CD8-positive, alpha-beta memory T cell (primary cell): ENCODE results near the gene LINC00305. TPM values are rescaled to one million over a fixed set of nuclear protein-coding genes. Genes with fewer than 3 reads are reported as not detected.
A peak's percentile ranks its signal among the peaks of the same experiment; 100 is the strongest.

Source experiments
- CTCF ChIA-PET: fragments of 350-600 bp; sonication (Branson Sonifier 250); formaldehyde crosslinking; loops from one replicate; lab custom pipeline; 2021; ENCODE audit warnings: antibody characterized with exemption; lab: Charles Lee
- POLR2A ChIA-PET: fragments of 350-600 bp; sonication (Branson Sonifier 250); formaldehyde crosslinking; loops from one replicate; lab custom pipeline; 2021; ENCODE audit warnings: antibody characterized with exemption; lab: Charles Lee
- DNase-seq, 5 donors: peaks; one replicate each; pipeline versions ENCODE4 v3.0.0 to v3.0.0-alpha.2; 2020 to 2022; ENCODE audit warnings: mixed read lengths in 1 of 5
- H3K27ac ChIP-seq: one replicate; pipeline ENCODE4 v1.7.0; 2013; ENCODE audit warnings: low read depth, mild to moderate bottlenecking, low read length, moderate library complexity
- H3K27me3 ChIP-seq: 2 replicates; pipeline ENCODE4 v1.7.0; 2013; ENCODE audit warnings: low read length, mild to moderate bottlenecking; ENCODE audit not compliant: insufficient read depth, poor library complexity, severe bottlenecking
- H3K36me3 ChIP-seq: 2 replicates; pipeline ENCODE4 v1.7.0; 2013; ENCODE audit warnings: mild to moderate bottlenecking, low read length, moderate library complexity; ENCODE audit not compliant: insufficient read depth
- H3K4me1 ChIP-seq: 2 replicates; pipeline ENCODE4 v1.7.0; 2013; ENCODE audit warnings: mild to moderate bottlenecking, low read length, moderate library complexity; ENCODE audit not compliant: insufficient read depth
- H3K4me3 ChIP-seq: 2 replicates; pipeline ENCODE4 v1.7.0; 2013; ENCODE audit warnings: mild to moderate bottlenecking, low read length
- H3K9me3 ChIP-seq: 2 replicates; pipeline ENCODE4 v1.7.0; 2013; ENCODE audit warnings: mild to moderate bottlenecking, low read length
- H3K27ac Mint-ChIP-seq, 8 donors: one replicate each; pipeline ENCODE4 v1.8.0; 2020 to 2021; ENCODE audit warnings: mixed read lengths in 8 of 8, mild to moderate bottlenecking in 6 of 8, inconsistent platforms in 3 of 8, moderate library complexity in 3 of 8
- H3K27me3 Mint-ChIP-seq, 2 donors: one replicate each; pipeline ENCODE4 v1.8.0; 2020 to 2021; ENCODE audit warnings: mixed read lengths in 2 of 2, mild to moderate bottlenecking in 1 of 2, moderate library complexity in 1 of 2
- H3K36me3 Mint-ChIP-seq, 3 donors: one replicate each; pipeline ENCODE4 v1.8.0; 2020 to 2021; ENCODE audit warnings: mixed read lengths in 3 of 3, inconsistent platforms in 1 of 3, mild to moderate bottlenecking in 1 of 3
- H3K4me1 Mint-ChIP-seq, 3 donors: one replicate each; pipeline ENCODE4 v1.8.0; 2020 to 2021; ENCODE audit warnings: mixed read lengths in 3 of 3, inconsistent platforms in 1 of 3, mild to moderate bottlenecking in 1 of 3
- H3K4me3 Mint-ChIP-seq, 7 donors: one replicate each; pipeline ENCODE4 v1.8.0; 2020 to 2021; ENCODE audit warnings: mixed read lengths in 7 of 7, mild to moderate bottlenecking in 6 of 7, moderate library complexity in 4 of 7, inconsistent platforms in 2 of 7
- H3K9me3 Mint-ChIP-seq, 5 donors: one replicate each; pipeline ENCODE4 v1.8.0; 2020 to 2022; ENCODE audit warnings: mixed read lengths in 5 of 5, mild to moderate bottlenecking in 3 of 5, moderate library complexity in 2 of 5, inconsistent platforms in 1 of 5
- polyA plus RNA-seq: library from polyadenylated mRNA; unstranded; fragments of 300-500 nt; fragmentation: Illumina TruSeq; gene quantifications from one replicate; pipeline ENCODE4 v1.2.3, GENCODE V29; 2021
- total RNA-seq, 2 experiments: library from RNA; stranded (reverse); gene quantifications; one replicate each; pipeline ENCODE4 v1.2.3, GENCODE V29; 2021

The LINC00305 gene
- total RNA-seq (not detected), polyA plus RNA-seq (not detected)

GRCh38 chr18:64148988-64149387, at the start of gene LINC00305:
Gene LINC00305 (minus strand): TSS chr18:64149088.
- ChIA-PET CTCF (no interaction called here), POLR2A (no interaction called here)
- H3K4me1 Mint-ChIP-seq, result no peaks in the 10 kb centered on the region
- H3K27ac Mint-ChIP-seq, result no peak within 1 kb of the TSS
- H3K9me3 Mint-ChIP-seq, result peaks cover 0 to under 1% (median 0%) of the 10 kb centered on the region in 5 donors
- no peak within 1 kb of the TSS for H3K27ac ChIP-seq
- H3K4me3 Mint-ChIP-seq, result no peak within 1 kb of the TSS
- H3K4me1 ChIP-seq, result no peaks in the 10 kb centered on the region
- H3K27me3 Mint-ChIP-seq, result no peaks in the 10 kb centered on the region
- no peaks in the 10 kb centered on the region for H3K27me3 ChIP-seq
- H3K9me3 ChIP-seq, result no peaks in the 10 kb centered on the region
- H3K36me3 Mint-ChIP-seq, result no peaks in the 10 kb centered on the region
- no peak within 1 kb of the TSS for H3K4me3 ChIP-seq
- no peaks in the 10 kb centered on the region for H3K36me3 ChIP-seq
- DNase-seq, result no peak

GRCh38 chr18:64191069-64191468, 42.2 kb upstream of the LINC00305 start:
- no peak overlapping the region for H3K27ac Mint-ChIP-seq
- Histone ChIP-seq H3K4me3 (no peak overlapping the region), H3K4me1 (no peaks in the 10 kb centered on the region), H3K27me3 (no peaks in the 10 kb centered on the region), H3K9me3 (no peaks in the 10 kb centered on the region), H3K36me3 (no peaks in the 10 kb centered on the region), H3K27ac (no peak overlapping the region)
- H3K27me3 Mint-ChIP-seq, result no peaks in the 10 kb centered on the region
- H3K36me3 Mint-ChIP-seq, result no peaks in the 10 kb centered on the region
- CTCF ChIA-PET, result no interaction called here
- H3K4me3 Mint-ChIP-seq, result peak overlapping the region in 1 of 7 donors; percentile 62
- POLR2A ChIA-PET, result no interaction called here
- no peaks in the 10 kb centered on the region for H3K4me1 Mint-ChIP-seq
- no peak for DNase-seq
- H3K9me3 Mint-ChIP-seq, result peaks cover 0 to 2% (median 0%) of the 10 kb centered on the region in 5 donors

DNA sequence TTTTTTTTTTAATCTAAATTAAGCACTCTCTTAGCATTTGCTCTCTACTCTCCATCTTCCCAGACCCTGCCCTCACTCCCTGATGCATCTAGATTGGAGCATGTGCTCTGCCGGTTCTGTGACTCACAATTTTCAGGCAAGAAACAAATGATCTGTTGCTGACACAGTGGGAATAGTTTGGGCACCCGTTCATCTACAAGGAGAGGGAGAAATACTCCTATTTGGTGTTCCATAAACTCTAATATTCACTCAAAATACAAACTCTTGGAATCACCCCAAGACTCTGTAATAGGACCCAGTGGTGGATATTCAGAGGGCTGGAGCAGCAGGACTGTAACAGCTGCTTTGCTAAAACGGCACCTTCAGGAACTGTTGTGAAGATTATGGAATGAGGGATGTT, 37.1 kb upstream of the LINC00305 start:
- H3K4me3 Mint-ChIP-seq, result no peak overlapping the region
- no peaks in the 10 kb centered on the region for H3K27me3 ChIP-seq
- ChIA-PET CTCF (no interaction called here), POLR2A (no interaction called here)
- H3K27ac ChIP-seq, result no peak overlapping the region
- no peak overlapping the region for H3K4me3 ChIP-seq
- DNase-seq, result no peak
- no peaks in the 10 kb centered on the region for H3K4me1 ChIP-seq
- H3K27me3 Mint-ChIP-seq, result peaks cover 0 to 4% of the 10 kb centered on the region in 2 donors
- H3K27ac Mint-ChIP-seq, result no peak overlapping the region
- no peaks in the 10 kb centered on the region for H3K36me3 ChIP-seq
- no peaks in the 10 kb centered on the region for H3K4me1 Mint-ChIP-seq
- peaks cover 0 to 2% (median 2%) of the 10 kb centered on the region in 5 donors for H3K9me3 Mint-ChIP-seq
- no peaks in the 10 kb centered on the region for H3K36me3 Mint-ChIP-seq
- H3K9me3 ChIP-seq, result no peaks in the 10 kb centered on the region

- no peak overlapping the region for H3K4me3 ChIP-seq
- no peaks in the 10 kb centered on the region for H3K27me3 ChIP-seq
- no peaks in the 10 kb centered on the region for H3K4me1 Mint-ChIP-seq
- H3K36me3 ChIP-seq, result no peaks in the 10 kb centered on the region
- no peak overlapping the region for H3K27ac ChIP-seq
- H3K27me3 Mint-ChIP-seq, result peaks cover 0 to 4% of the 10 kb centered on the region in 2 donors
- peaks cover 0 to 2% (median 2%) of the 10 kb centered on the region in 5 donors for H3K9me3 Mint-ChIP-seq
- DNase-seq, result no peak
- no peaks in the 10 kb centered on the region for H3K4me1 ChIP-seq
- no peaks in the 10 kb centered on the region for H3K9me3 ChIP-seq
- ChIA-PET CTCF (no interaction called here), POLR2A (no interaction called here)
- no peak overlapping the region for H3K4me3 Mint-ChIP-seq
- H3K36me3 Mint-ChIP-seq, result no peaks in the 10 kb centered on the region
- H3K27ac Mint-ChIP-seq, result no peak overlapping the region
These were observed 34.8 kb upstream of the LINC00305 start for GRCh38 chr18:64183665-64184064.

- H3K36me3 Mint-ChIP-seq, result no peaks in the 10 kb centered on the region
- no peak overlapping the region for H3K4me3 Mint-ChIP-seq
- H3K9me3 ChIP-seq, result no peaks in the 10 kb centered on the region
- H3K4me1 ChIP-seq, result no peaks in the 10 kb centered on the region
- ChIA-PET CTCF (no interaction called here), POLR2A (no interaction called here)
- H3K27ac ChIP-seq, result no peak overlapping the region
- no peak overlapping the region for H3K27ac Mint-ChIP-seq
- H3K4me1 Mint-ChIP-seq, result no peaks in the 10 kb centered on the region
- no peak for DNase-seq
- no peak overlapping the region for H3K4me3 ChIP-seq
- H3K36me3 ChIP-seq, result no peaks in the 10 kb centered on the region
- H3K27me3 ChIP-seq, result no peaks in the 10 kb centered on the region
- H3K27me3 Mint-ChIP-seq, result peaks cover 0 to 5% of the 10 kb centered on the region in 2 donors
- H3K9me3 Mint-ChIP-seq, result peaks cover 0 to 4% (median 2%) of the 10 kb centered on the region in 5 donors
These were observed 31.7 kb upstream of the LINC00305 start for GRCh38 chr18:64180617-64181016.

GRCh38 chr18:64180171-64180570, 31.3 kb upstream of the LINC00305 start:
- Histone ChIP-seq H3K4me1 (no peaks in the 10 kb centered on the region), H3K4me3 (no peak overlapping the region), H3K36me3 (no peaks in the 10 kb centered on the region), H3K9me3 (no peaks in the 10 kb centered on the region), H3K27ac (no peak overlapping the region), H3K27me3 (no peaks in the 10 kb centered on the region)
- peaks cover 0 to 4% (median 2%) of the 10 kb centered on the region in 5 donors for H3K9me3 Mint-ChIP-seq
- POLR2A ChIA-PET, result no interaction called here
- no peaks in the 10 kb centered on the region for H3K36me3 Mint-ChIP-seq
- peaks cover 0 to 4% of the 10 kb centered on the region in 2 donors for H3K27me3 Mint-ChIP-seq
- CTCF ChIA-PET, result no interaction called here
- no peak overlapping the region for H3K27ac Mint-ChIP-seq
- H3K4me1 Mint-ChIP-seq, result no peaks in the 10 kb centered on the region
- no peak overlapping the region for H3K4me3 Mint-ChIP-seq
- DNase-seq, result no peak

DNA sequence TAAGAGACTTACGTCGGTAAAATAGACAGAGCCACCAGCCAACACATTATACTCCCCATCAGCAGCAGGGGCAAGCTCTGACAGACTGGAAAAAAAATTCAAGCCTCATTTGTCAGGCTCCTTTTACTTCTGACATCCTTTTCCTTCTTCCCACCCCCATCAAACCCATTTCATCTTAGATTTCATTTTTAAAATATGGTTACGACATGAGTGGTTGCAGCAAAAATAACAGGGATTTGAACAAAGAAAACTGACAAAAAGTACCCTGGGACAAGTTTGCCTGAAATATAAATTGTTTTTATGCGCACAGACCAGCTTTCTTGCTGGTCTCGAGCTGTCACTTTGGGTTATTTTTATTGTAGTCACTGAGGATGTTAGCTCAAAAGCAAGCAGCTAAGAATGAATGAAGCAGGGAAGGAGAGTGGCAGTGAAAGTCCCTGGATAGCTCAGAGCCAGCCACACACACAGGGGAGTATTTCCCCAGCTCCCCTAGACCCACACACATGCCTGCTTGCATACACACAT, 30.7 kb upstream of the LINC00305 start:
- CTCF ChIA-PET, result no interaction called here
- Mint-ChIP-seq H3K27ac (no peak overlapping the region), H3K9me3 (peaks cover 0 to 4% (median 2%) of the 10 kb centered on the region in 5 donors)

DNA sequence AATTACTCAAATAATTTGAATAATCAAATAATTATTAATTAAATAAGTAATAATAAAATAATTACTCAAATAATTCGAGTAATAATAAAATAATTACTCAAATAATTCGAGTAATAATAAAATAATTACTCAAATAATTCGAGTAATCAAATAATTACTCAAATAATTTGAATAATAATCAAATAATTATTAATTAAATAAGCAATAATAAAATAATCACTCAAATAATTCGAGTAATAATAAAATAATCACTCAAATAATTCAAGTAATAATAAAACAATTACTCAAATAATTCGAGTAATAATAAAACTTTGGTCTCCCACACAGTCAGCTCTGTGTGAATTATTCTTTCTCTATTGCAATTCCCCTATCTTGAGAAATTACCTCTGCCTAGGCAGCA, 30.0 kb upstream of the LINC00305 start:
- no peaks in the 10 kb centered on the region for H3K4me1 ChIP-seq
- ChIA-PET CTCF (no interaction called here), POLR2A (no interaction called here)
- Mint-ChIP-seq H3K4me3 (no peak overlapping the region), H3K36me3 (no peaks in the 10 kb centered on the region), H3K27ac (no peak overlapping the region), H3K4me1 (no peaks in the 10 kb centered on the region), H3K9me3 (peaks cover 0 to 4% (median 2%) of the 10 kb centered on the region in 5 donors), H3K27me3 (peaks cover 0 to 2% of the 10 kb centered on the region in 2 donors)
- H3K27ac ChIP-seq, result no peak overlapping the region
- no peak for DNase-seq
- no peaks in the 10 kb centered on the region for H3K9me3 ChIP-seq
- H3K27me3 ChIP-seq, result no peaks in the 10 kb centered on the region
- no peak overlapping the region for H3K4me3 ChIP-seq
- no peaks in the 10 kb centered on the region for H3K36me3 ChIP-seq

More for the DNA sequence above, 30.7 kb upstream of the LINC00305 start:
- no peak for DNase-seq
- Mint-ChIP-seq H3K27me3 (peaks cover 0 to 3% of the 10 kb centered on the region in 2 donors), H3K36me3 (no peaks in the 10 kb centered on the region), H3K4me3 (no peak overlapping the region), H3K4me1 (no peaks in the 10 kb centered on the region)
- POLR2A ChIA-PET, result no interaction called here
- Histone ChIP-seq H3K9me3 (no peaks in the 10 kb centered on the region), H3K27ac (no peak overlapping the region), H3K27me3 (no peaks in the 10 kb centered on the region), H3K4me1 (no peaks in the 10 kb centered on the region), H3K4me3 (no peak overlapping the region), H3K36me3 (no peaks in the 10 kb centered on the region)
